HCT116 (cell line): ENCODE results near the gene CUX1. TPM values are rescaled to one million over a fixed set of nuclear protein-coding genes. Genes with fewer than 3 reads are reported as not detected.

Experiments used
- ATAC-seq: fragments of 200-7000 bp; cut with Tn5 transposase; 2 replicates; pipeline ENCODE4 v1.9.1; 2020; ENCODE audit warnings: mild to moderate bottlenecking, moderate library complexity
- BruUV-seq: library from RNA; stranded (reverse); fragments of 400-500 nt; replicated peaks from 2 replicates; lab custom pipeline; 2021; lab: Mats Ljungman, UMichigan
- CTCF ChIA-PET: fragments of 300-600 bp; sonication (Branson Sonifier 250); formaldehyde crosslinking; loops from one replicate; lab custom pipeline; 2021; ENCODE audit warnings: antibody characterized with exemption; lab: Charles Lee
- POLR2A ChIA-PET: fragments of 300-600, 350-600 bp; sonication (Branson Sonifier 250); formaldehyde crosslinking; loops from one replicate; lab custom pipeline; 2021; ENCODE audit warnings: antibody characterized with exemption; lab: Charles Lee
- RAD21 ChIA-PET, 2 experiments: fragments of 300-600 bp; sonication (Branson Sonifier 250); formaldehyde crosslinking; loops; one replicate each; lab custom pipeline; 2023; ENCODE audit warnings: low total read pairs in 2 of 2; ENCODE audit not compliant: uncharacterized antibody in 2 of 2, unreplicated experiment in 2 of 2, low non-redundant PET in 1 of 2; lab: Charles Lee
- DNase-seq: peaks from one replicate; pipeline ENCODE4 v3.0.0-alpha.2; 2010; ENCODE audit warnings: low read depth, low spot score
- H2AFZ ChIP-seq: fragments of 200-600 bp; shearing (Covaris generic), sonication (generic); 2 replicates; pipeline ENCODE4 v1.6.1; 2017; ENCODE audit warnings: low read depth, mixed run types, mixed read lengths, antibody characterized with exemption, low read length; ENCODE audit not compliant: poor library complexity, severe bottlenecking
- H3K27ac ChIP-seq: 2 replicates; pipeline ENCODE4 v1.5.1; 2012; ENCODE audit warnings: low read depth, low read length
- H3K27me3 ChIP-seq: fragments of 200-600 bp; sonication (generic); 2 replicates; pipeline ENCODE4 v1.6.1; 2016; ENCODE audit warnings: mixed run types, low read length, mixed read lengths; ENCODE audit not compliant: insufficient read depth
- H3K36me3 ChIP-seq, 2 experiments: fragments of 200-500 bp in 1 of 2; fragments of 200-600 bp in 1 of 2; sonication (Bioruptor generic) in 1 of 2; sonication (generic) in 1 of 2; 2 replicates each; pipeline versions ENCODE4 v1.5.1 to v1.6.1; 2014 to 2016; ENCODE audit warnings: low read length in 2 of 2, inconsistent platforms in 1 of 2, mixed read lengths in 1 of 2, mixed run types in 1 of 2; ENCODE audit not compliant: insufficient read depth in 2 of 2, control insufficient read depth in 1 of 2
- H3K4me1 ChIP-seq, 2 experiments: fragments of 200-600 bp in 1 of 2; sonication (generic) in 1 of 2; 2 replicates each; pipeline versions ENCODE4 v1.5.1 to v1.6.1; 2012 to 2017; ENCODE audit warnings: low read length in 2 of 2, inconsistent platforms in 1 of 2, mild to moderate bottlenecking in 1 of 2, mixed read lengths in 1 of 2, mixed run types in 1 of 2, moderate library complexity in 1 of 2; ENCODE audit not compliant: insufficient read depth in 2 of 2, control insufficient read depth in 1 of 2
- H3K4me2 ChIP-seq: fragments of 200-600 bp; sonication (generic); 2 replicates; pipeline ENCODE4 v1.6.1; 2017; ENCODE audit warnings: mixed run types, low read length, mixed read lengths
- H3K4me3 ChIP-seq, 2 experiments: fragments of 200-600 bp in 1 of 2; sonication (generic) in 1 of 2; replicated peaks in 1 of 2; 2 replicates each; pipeline ENCODE4 v1.5.1; 2011 to 2016; ENCODE audit warnings: low read length in 2 of 2, control low read depth in 1 of 2, low read depth in 1 of 2, mild to moderate bottlenecking in 1 of 2, mixed read lengths in 1 of 2, mixed run types in 1 of 2
- H3K79me2 ChIP-seq: fragments of 200-600 bp; sonication (generic); 2 replicates; pipeline ENCODE4 v1.6.1; 2017; ENCODE audit warnings: mild to moderate bottlenecking, mixed run types, low read length, moderate library complexity, mixed read lengths; ENCODE audit not compliant: insufficient read depth
- H3K9ac ChIP-seq: fragments of 200-600 bp; sonication (generic); 2 replicates; pipeline ENCODE4 v1.6.1; 2016; ENCODE audit warnings: low read length, mixed read lengths
- H3K9me2 ChIP-seq: fragments of 200-600 bp; sonication (generic), shearing (Covaris generic); 2 replicates; pipeline ENCODE4 v1.6.1; 2017; ENCODE audit warnings: mixed run types, mild to moderate bottlenecking, moderate library complexity; ENCODE audit not compliant: insufficient read depth
- H3K9me3 ChIP-seq, 2 experiments: fragments of 200-500 bp in 1 of 2; fragments of 200-600 bp in 1 of 2; sonication (Bioruptor generic) in 1 of 2; sonication (generic) in 1 of 2; 2 replicates each; pipeline ENCODE4 v1.6.1; 2014 to 2017; ENCODE audit warnings: low read length in 2 of 2, mixed read lengths in 2 of 2, inconsistent platforms in 1 of 2, low read depth in 1 of 2, mild to moderate bottlenecking in 1 of 2, mixed run types in 1 of 2, moderate library complexity in 1 of 2; ENCODE audit not compliant: control insufficient read depth in 1 of 2, insufficient read depth in 1 of 2
- H4K20me1 ChIP-seq: fragments of 200-600 bp; sonication (generic), shearing (Covaris generic); 2 replicates; pipeline ENCODE4 v1.6.1; 2017; ENCODE audit warnings: mixed run types, mild to moderate bottlenecking, moderate library complexity; ENCODE audit not compliant: insufficient read depth
- ATF3 ChIP-seq: IDR thresholded peaks from 2 replicates; pipeline ENCODE4 v1.6.1; 2012
- CBX3 ChIP-seq: IDR thresholded peaks from 2 replicates; pipeline ENCODE4 v1.6.1; 2012; ENCODE audit warnings: low read depth
- CTCF ChIP-seq, 3 experiments: fragments of 200-600 bp in 1 of 3; sonication (generic) in 1 of 3; IDR thresholded peaks in 2 of 3; conservative IDR thresholded peaks in 1 of 3; 2 replicates each; pipeline ENCODE4 v1.5.1; 2012 to 2017; ENCODE audit warnings: low read depth in 2 of 3, low read length in 2 of 3, antibody characterized with exemption in 1 of 3, borderline replicate concordance in 1 of 3, control low read depth in 1 of 3, mild to moderate bottlenecking in 1 of 3, mixed read lengths in 1 of 3, mixed run types in 1 of 3, moderate library complexity in 1 of 3; ENCODE audit not compliant: insufficient read depth in 1 of 3
- EZH2phosphoT487 ChIP-seq: fragments of 200-600 bp; IDR thresholded peaks from 2 replicates; pipeline ENCODE4 v1.6.1; 2018; ENCODE audit warnings: antibody characterized with exemption, borderline replicate concordance
- JUND ChIP-seq: IDR thresholded peaks from 2 replicates; pipeline ENCODE4 v1.6.1; 2012
- POLR2A ChIP-seq: IDR thresholded peaks from 2 replicates; pipeline ENCODE4 v1.7.0; 2011; ENCODE audit warnings: borderline replicate concordance; ENCODE audit not compliant: insufficient read depth, insufficient read length; ENCODE audit errors: extremely low read depth
- RAD21 ChIP-seq: IDR thresholded peaks from 2 replicates; pipeline ENCODE4 v1.6.1; 2012; ENCODE audit warnings: low read depth, mild to moderate bottlenecking
- SIN3A ChIP-seq: IDR thresholded peaks from 2 replicates; pipeline ENCODE4 v1.6.1; 2012; ENCODE audit warnings: low read depth
- SRF ChIP-seq: IDR thresholded peaks from 2 replicates; pipeline ENCODE4 v1.6.1; 2012; ENCODE audit warnings: low read depth
- YY1 ChIP-seq: IDR thresholded peaks from 2 replicates; pipeline ENCODE4 v1.6.1; 2011; ENCODE audit warnings: low read length, low read depth, moderate library complexity, mild to moderate bottlenecking; ENCODE audit not compliant: insufficient replicate concordance; ENCODE audit errors: extremely low read depth
- ZNF274 ChIP-seq: fragments of 200-500 bp; sonication (Bioruptor generic); IDR thresholded peaks from 2 replicates; pipeline ENCODE4 v1.6.1; 2014; ENCODE audit warnings: mild to moderate bottlenecking, low read depth, low read length, inconsistent platforms
- intact Hi-C: fragments of 100-400 bp; cut with micrococcal nuclease; formaldehyde crosslinking; loops from 2 replicates; pipeline ENCODE4 v1.10.0; 2022
- total RNA-seq: library from RNA; stranded (reverse); gene quantifications from one replicate; pipeline ENCODE4 v1.2.1, GENCODE V29; 2021; ENCODE audit not compliant: unreplicated experiment
- TF ChIP-seq, protein P1 (sequence below): IDR thresholded peaks from 2 replicates; pipeline ENCODE4 v1.6.1; 2012; ENCODE audit warnings: low read depth

CUX1 gene
- total RNA-seq, 1 experiment from 2014 or later: 68.9 TPM

DNA sequence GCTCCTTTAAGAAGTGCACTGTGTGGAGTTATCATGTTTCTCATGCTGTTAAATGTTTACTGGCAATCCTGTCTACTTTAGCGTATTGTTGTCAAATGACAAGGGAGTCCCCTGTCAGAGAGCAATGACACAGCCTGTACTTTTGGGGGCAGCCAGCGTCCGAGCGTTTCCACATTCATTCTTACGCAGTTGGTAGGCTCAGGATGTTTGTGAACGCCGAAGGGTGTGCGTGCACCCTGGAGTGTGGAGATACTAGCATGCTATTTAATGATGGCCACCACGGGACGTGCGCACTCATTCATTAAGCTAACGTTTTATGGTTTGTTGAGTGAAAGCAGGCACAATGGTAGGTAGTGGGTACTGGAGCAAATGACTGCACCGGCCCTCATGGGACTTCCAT is 48.0 kb downstream of the CUX1 start:
- Histone ChIP-seq H3K9me3 (no peaks in the 10 kb centered on the region), H2AFZ (no peak overlapping the region), H3K79me2 (peaks cover 93% of the 10 kb centered on the region), H3K9me2 (no peaks in the 10 kb centered on the region), H3K27me3 (no peaks in the 10 kb centered on the region), H3K4me1 (peaks cover 29 to 42% of the 10 kb centered on the region in 2 experiments), H3K36me3 (no peaks in the 10 kb centered on the region), H3K9ac (no peak overlapping the region), H3K4me2 (no peak overlapping the region), H4K20me1 (no peaks in the 10 kb centered on the region), H3K4me3 (no peak overlapping the region), H3K27ac (no peak overlapping the region)
- BruUV-seq: no TSS peak
- intact Hi-C loops: no loop called here
- TF ChIP-seq EZH2phosphoT487 (no peak), ATF3 (no peak), ZNF274 (no peak), POLR2A (no peak), SRF (no peak), SIN3A (no peak), JUND (no peak), YY1 (no peak), CTCF (IDR thresholded peaks at IDR 0.05 in 2 of 3, conservative IDR thresholded peaks at IDR 0.05 in 1 of 3; ENCODE audit: borderline replicate concordance in 1 of 3, insufficient read depth in 1 of 3, low read depth in 2 of 3, low read length in 2 of 3) (no peak), CBX3 (no peak), RAD21 (no peak)
- TF ChIP-seq, protein P1, sequence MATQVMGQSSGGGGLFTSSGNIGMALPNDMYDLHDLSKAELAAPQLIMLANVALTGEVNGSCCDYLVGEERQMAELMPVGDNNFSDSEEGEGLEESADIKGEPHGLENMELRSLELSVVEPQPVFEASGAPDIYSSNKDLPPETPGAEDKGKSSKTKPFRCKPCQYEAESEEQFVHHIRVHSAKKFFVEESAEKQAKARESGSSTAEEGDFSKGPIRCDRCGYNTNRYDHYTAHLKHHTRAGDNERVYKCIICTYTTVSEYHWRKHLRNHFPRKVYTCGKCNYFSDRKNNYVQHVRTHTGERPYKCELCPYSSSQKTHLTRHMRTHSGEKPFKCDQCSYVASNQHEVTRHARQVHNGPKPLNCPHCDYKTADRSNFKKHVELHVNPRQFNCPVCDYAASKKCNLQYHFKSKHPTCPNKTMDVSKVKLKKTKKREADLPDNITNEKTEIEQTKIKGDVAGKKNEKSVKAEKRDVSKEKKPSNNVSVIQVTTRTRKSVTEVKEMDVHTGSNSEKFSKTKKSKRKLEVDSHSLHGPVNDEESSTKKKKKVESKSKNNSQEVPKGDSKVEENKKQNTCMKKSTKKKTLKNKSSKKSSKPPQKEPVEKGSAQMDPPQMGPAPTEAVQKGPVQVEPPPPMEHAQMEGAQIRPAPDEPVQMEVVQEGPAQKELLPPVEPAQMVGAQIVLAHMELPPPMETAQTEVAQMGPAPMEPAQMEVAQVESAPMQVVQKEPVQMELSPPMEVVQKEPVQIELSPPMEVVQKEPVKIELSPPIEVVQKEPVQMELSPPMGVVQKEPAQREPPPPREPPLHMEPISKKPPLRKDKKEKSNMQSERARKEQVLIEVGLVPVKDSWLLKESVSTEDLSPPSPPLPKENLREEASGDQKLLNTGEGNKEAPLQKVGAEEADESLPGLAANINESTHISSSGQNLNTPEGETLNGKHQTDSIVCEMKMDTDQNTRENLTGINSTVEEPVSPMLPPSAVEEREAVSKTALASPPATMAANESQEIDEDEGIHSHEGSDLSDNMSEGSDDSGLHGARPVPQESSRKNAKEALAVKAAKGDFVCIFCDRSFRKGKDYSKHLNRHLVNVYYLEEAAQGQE: no peak
- RAD21 ChIA-PET: no interaction called here
- DNase-seq: no peak
- POLR2A ChIA-PET: interaction anchor here (0.6 kb wide), 1 partner anchor 202 kb away, joined by 4 read pairs; no protein-coding TSS in a partner anchor
- no peak for ATAC-seq
- CTCF ChIA-PET: no interaction called here
